ENCODE data around the gene HES5. TPM values are rescaled to one million over a fixed set of nuclear protein-coding genes. Genes with fewer than 3 reads are reported as not detected.

Gene HES5
- total and polyA plus RNA-seq, 2 of the 4 experiments (the other 2 are of a cell fraction) = not detected

GRCh38 chr1:2534315-2534686 is 4.2 kb upstream of the HES5 start:
- no peak overlapping the region for H3K56ac ChIP-seq (ENCODE audit: extremely low read depth, insufficient read depth, low read length)
- ATAC-seq (ENCODE audit: low read depth) (no peak), DNase-seq (no peak)
- 0 out of 2 replicates have a peak overlapping the region, but pooled peaks have one; percentile 46 for H2BK20ac ChIP-seq (ENCODE audit: low read depth, low read length)
- in situ Hi-C loops (cut with MboI; ENCODE audit: low sequenced_read_pairs) (loop anchor here (25.0 kb wide), 1 partner anchor 347 kb away; the partner anchor contains the start of gene FAAP20), dilution Hi-C loops (cut with HindIII; ENCODE audit: low sequenced_read_pairs, unreplicated experiment) (no loop called here), intact Hi-C loops (cut with micrococcal nuclease) (no loop called here)
- 0 out of 2 replicates have a peak overlapping the region, but pooled peaks have one; percentile 26 for H3K14ac ChIP-seq (replicated peaks; ENCODE audit: low read depth, low read length)
- peak overlapping the region; percentile 62; the same call in 1 of the 2 replicates for H3K4ac ChIP-seq (ENCODE audit: low read depth, low read length)
- POLR2A ChIA-PET (ENCODE audit: unreplicated experiment) = no interaction called here
- TF ChIP-seq ELK1 (IDR thresholded peaks at IDR 0.05; ENCODE audit: borderline replicate concordance, low read depth, low read length) = no peak
- no peak for TF ChIP-seq POLR2A (IDR thresholded peaks at IDR 0.05; ENCODE audit: low read depth, low read length)
- TF ChIP-seq RFX5 (IDR thresholded peaks at IDR 0.05; ENCODE audit: low read depth, low read length) = no peak
- no peak for TF ChIP-seq MAZ (IDR thresholded peaks at IDR 0.05; ENCODE audit: borderline replicate concordance, low read depth, low read length)
- TF ChIP-seq NFE2L2 (IDR thresholded peaks at IDR 0.05; ENCODE audit: low read depth, low read length) = no peak
- no peak for TF ChIP-seq FOS (IDR thresholded peaks at IDR 0.05; ENCODE audit: low read depth, low read length)
- no peak for TF ChIP-seq CTCF (conservative IDR thresholded peaks at IDR 0.05; ENCODE audit: low read depth, low read length)
- no peak for TF ChIP-seq CEBPB (IDR thresholded peaks at IDR 0.05; ENCODE audit: low read depth, low read length)
- no peak for TF ChIP-seq BHLHE40 (IDR thresholded peaks at IDR 0.05; ENCODE audit: low read depth, low read length)
- TF ChIP-seq MAFK (IDR thresholded peaks at IDR 0.05; ENCODE audit: low read depth, low read length) = no peak
- no peak for TF ChIP-seq MXI1 (IDR thresholded peaks at IDR 0.05; ENCODE audit: borderline replicate concordance, low read depth, low read length)
- no peak for TF ChIP-seq SMC3 (IDR thresholded peaks at IDR 0.05; ENCODE audit: low read depth, low read length)
- peak overlapping the region; percentile 47; the same call in 1 of the 2 replicates for H2AK5ac ChIP-seq (ENCODE audit: low read depth, low read length)
- H3K4me2 ChIP-seq (ENCODE audit: low read depth, low read length) = no peak overlapping the region
- peaks cover 12% of the 10 kb centered on the region for H3K4me1 ChIP-seq (ENCODE audit: control insufficient read depth, insufficient read depth, low read length)
- no peak overlapping the region for H3K9ac ChIP-seq (ENCODE audit: low read depth, low read length)
- no peak overlapping the region for H2BK15ac ChIP-seq (ENCODE audit: low read depth, low read length)
- H4K91ac ChIP-seq (ENCODE audit: insufficient read depth, low read depth, low read length) = peak overlapping the region; percentile 41; the same call in 1 of the 2 replicates
- peak overlapping the region; percentile 60 for H2AK9ac ChIP-seq (replicated peaks; ENCODE audit: low read depth, low read length, poor library complexity)
- no peak overlapping the region; a peak in 1 of 4 replicates for H4K8ac ChIP-seq (ENCODE audit: low read depth in 2 of 2, low read length in 2 of 2)
- H3K4me3 ChIP-seq (ENCODE audit: insufficient read depth, low read depth, low read length) = no peak overlapping the region
- no peak overlapping the region for H3K27ac ChIP-seq (ENCODE audit: insufficient read depth, low read length)
- H3K9me3 ChIP-seq (ENCODE audit: control insufficient read depth, insufficient read depth, low read length) = no peaks in the 10 kb centered on the region
- no peak overlapping the region for H4K5ac ChIP-seq (ENCODE audit: low read depth, low read length)
- no peaks in the 10 kb centered on the region for H3K79me1 ChIP-seq (ENCODE audit: low read depth in 1 of 2, low read length in 2 of 2)
- CTCF ChIA-PET = no interaction called here
- BruUV-seq (replicated peaks) = no TSS peak
- H3K18ac ChIP-seq (ENCODE audit: low read depth, low read length) = no peak overlapping the region
- peak overlapping the region; percentile 14 for H2AFZ ChIP-seq (replicated peaks; ENCODE audit: low read length, poor library complexity)
- H3K9me1 ChIP-seq (ENCODE audit: insufficient read depth, low read length) = peaks cover 9% of the 10 kb centered on the region
- no peak overlapping the region for H2BK5ac ChIP-seq (ENCODE audit: low read depth, low read length, poor library complexity, severe bottlenecking)
- H2BK120ac ChIP-seq (ENCODE audit: low read depth, low read length) = peak overlapping the region; percentile 85
- H3K27me3 ChIP-seq (ENCODE audit: control insufficient read depth, insufficient read depth, low read length) = peaks cover 17% of the 10 kb centered on the region; the same call in 1 of the 2 replicates
- H3K36me3 ChIP-seq (ENCODE audit: control insufficient read depth, insufficient read depth, low read length) = no peaks in the 10 kb centered on the region
- no peak overlapping the region for H3K23ac ChIP-seq (ENCODE audit: low read depth, low read length)
- H4K20me1 ChIP-seq (ENCODE audit: insufficient read depth, low read length) = no peaks in the 10 kb centered on the region
- WGBS, 2 experiments (ENCODE audit: extremely low coverage in 2 of 2, insufficient read length in 1 of 2) = 28% methylated on average over 3 of the region's 7 CpGs; no CpG with 5 or more reads in 1 of the 2 experiments
